ENCODE results near the gene MUC20. TPM values are rescaled to one million over a fixed set of nuclear protein-coding genes. Genes with fewer than 3 reads are reported as not detected.
"Not testable (repeated sequence)": the region's sequence is repeated elsewhere in the genome, so short reads cannot be mapped to it uniquely, and the experiment has no call there.

The MUC20 gene
- total RNA-seq, 2 donors from 2014 or later: 3.4 to 5.0 TPM

GRCh38 chr3:195768831-195769303 lies 48.1 kb downstream of the MUC20 start:
- no peak for DNase-seq (ENCODE audit: low spot score)
- no peaks in the 10 kb centered on the region for H3K4me1 ChIP-seq
- H3K36me3 ChIP-seq: no peaks in the 10 kb centered on the region
- H3K27me3 ChIP-seq: no peaks in the 10 kb centered on the region
- no peak overlapping the region for H3K27ac ChIP-seq
- no peaks in the 10 kb centered on the region for H3K9me3 ChIP-seq
- no peak for TF ChIP-seq CTCF (IDR thresholded peaks at IDR 0.05)
- no peak overlapping the region for H3K4me3 ChIP-seq

GRCh38 chr3:195769551-195769950 lies 48.8 kb downstream of the MUC20 start:
- H3K27me3 ChIP-seq: no peaks in the 10 kb centered on the region
- H3K4me3 ChIP-seq: no peak overlapping the region
- H3K9me3 ChIP-seq: no peaks in the 10 kb centered on the region
- no peaks in the 10 kb centered on the region for H3K4me1 ChIP-seq
- no peak for TF ChIP-seq CTCF (IDR thresholded peaks at IDR 0.05)
- no peak for DNase-seq (ENCODE audit: low spot score)
- no peak overlapping the region for H3K27ac ChIP-seq
- no peaks in the 10 kb centered on the region for H3K36me3 ChIP-seq

- H3K27me3 ChIP-seq: no peaks in the 10 kb centered on the region
- no peak overlapping the region for H3K27ac ChIP-seq
- no peak for TF ChIP-seq CTCF (IDR thresholded peaks at IDR 0.05)
- H3K9me3 ChIP-seq: no peaks in the 10 kb centered on the region
- no peak overlapping the region for H3K4me3 ChIP-seq
- no peaks in the 10 kb centered on the region for H3K36me3 ChIP-seq
- H3K4me1 ChIP-seq: no peaks in the 10 kb centered on the region
- DNase-seq (ENCODE audit: low spot score): no peak
Measured at GRCh38 chr3:195770081-195770840, 49.5 kb downstream of the MUC20 start.

DNA sequence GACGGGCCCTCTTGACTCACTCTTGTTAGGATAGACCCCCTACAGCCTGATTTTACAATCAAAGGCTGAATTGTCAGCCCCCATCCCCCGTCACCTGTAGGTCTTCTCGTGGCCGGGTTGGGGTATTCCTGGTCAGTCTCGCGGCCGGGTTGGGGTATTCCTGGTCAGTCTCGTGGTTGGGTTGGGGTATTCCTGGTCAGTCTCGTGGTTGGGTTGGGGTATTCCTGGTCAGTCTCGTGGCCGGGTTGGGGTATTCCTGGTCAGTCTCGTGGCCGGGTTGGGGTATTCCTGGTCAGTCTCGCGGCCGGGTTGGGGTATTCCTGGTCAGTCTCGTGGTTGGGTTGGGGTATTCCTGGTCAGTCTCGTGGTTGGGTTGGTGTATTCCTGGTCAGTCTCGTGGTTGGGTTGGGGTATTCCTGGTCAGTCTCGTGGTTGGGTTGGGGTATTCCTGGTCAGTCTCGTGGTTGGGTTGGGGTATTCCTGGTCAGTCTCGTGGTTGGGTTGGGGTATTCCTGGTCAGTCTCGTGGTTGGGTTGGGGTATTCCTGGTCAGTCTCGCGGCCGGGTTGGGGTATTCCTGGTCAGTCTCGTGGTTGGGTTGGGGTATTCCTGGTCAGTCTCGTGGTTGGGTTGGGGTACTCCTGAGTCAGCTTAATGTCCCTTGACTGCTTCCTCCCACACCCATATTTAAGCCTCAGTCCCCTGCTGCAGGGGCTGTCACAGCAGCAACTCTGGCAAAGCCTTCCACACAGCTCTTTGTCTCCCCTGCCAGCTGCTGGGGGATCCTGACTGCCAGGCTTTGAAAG lies 50.3 kb downstream of the MUC20 start:
- H3K27ac ChIP-seq; H3K4me3 ChIP-seq; H3K9me3 ChIP-seq; H3K27me3 ChIP-seq; H3K4me1 ChIP-seq; DNase-seq (ENCODE audit: low spot score); H3K36me3 ChIP-seq: not testable (repeated sequence)

DNA sequence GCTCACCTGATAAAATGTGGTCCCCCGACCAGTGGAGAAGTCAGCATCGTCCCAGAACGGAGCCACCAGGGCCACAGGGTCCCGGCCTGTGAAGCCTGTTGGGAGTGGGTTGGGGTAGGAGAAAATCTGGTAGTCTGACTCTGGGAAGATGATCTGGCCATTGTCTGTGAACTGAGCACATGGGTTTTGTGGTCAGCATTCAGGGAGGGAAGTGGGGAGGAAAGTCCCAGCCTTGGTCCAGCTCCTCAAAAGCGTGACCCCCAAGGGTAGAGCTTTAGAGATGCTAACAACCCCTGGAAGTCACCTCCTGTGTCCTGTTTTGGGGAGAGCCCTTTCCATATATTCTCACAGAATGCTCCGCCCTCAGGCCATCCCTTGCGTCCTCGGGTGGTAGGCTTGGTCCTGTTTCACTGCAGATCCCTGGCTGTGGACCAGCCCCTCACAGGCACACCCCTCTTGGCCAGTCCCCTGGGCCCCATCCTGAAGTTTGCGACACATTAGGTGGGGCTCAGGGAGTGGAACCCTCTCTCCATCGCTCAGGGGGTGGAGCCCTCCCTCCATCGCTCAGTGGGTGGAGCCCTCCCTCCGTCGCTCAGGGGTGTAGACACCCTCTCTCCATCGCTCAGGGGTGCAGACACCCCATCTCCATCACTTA lies 51.0 kb downstream of the MUC20 start:
- Histone ChIP-seq H3K36me3 (no peaks in the 10 kb centered on the region), H3K27me3 (no peaks in the 10 kb centered on the region), H3K4me3 (no peak overlapping the region), H3K4me1 (no peaks in the 10 kb centered on the region), H3K27ac (no peak overlapping the region), H3K9me3 (no peaks in the 10 kb centered on the region)
- TF ChIP-seq CTCF (IDR thresholded peaks at IDR 0.05): no peak
- no peak for DNase-seq (ENCODE audit: low spot score)

All from right atrium auricular region (tissue), 2 donors.